ENCODE results near the gene RAC3. TPM values are rescaled to one million over a fixed set of nuclear protein-coding genes. Genes with fewer than 3 reads are reported as not detected.

RAC3 gene
- polyA plus RNA-seq, 4 donors, result 10.2 to 14.1 (median 12.1) TPM

DNA sequence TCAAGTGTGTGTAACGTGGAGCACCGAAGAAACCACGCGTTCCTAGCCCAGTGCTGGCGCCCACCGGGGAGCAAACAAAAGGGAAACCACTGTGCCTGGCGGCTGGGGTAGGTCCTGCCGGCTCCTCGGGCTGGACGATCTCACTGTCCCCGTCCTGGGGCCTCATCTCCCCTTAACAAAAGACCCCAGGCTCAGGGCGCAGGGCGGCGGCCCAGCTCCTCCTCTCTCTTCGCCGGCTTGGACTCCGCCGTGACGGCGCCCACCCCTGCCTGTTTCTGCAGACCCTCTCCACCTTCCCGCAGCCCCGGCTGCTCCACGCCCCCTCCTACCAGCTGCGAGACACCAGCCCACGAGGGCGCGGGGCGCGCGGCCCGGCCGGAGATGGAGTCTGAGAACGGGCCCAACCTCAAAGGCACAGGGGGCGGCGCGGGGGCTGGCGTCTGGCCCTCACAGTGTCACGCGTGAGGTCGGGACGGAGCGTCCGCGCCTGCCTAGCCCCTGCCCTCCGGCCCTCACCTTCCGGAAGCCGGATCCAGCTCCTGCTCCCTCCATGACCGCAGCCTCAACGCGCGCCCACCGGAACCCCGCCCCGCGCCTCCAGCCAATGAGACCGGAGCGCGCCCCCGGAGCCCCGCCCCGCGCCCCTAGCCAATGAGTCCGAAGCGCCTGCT, 9.0 kb upstream of the RAC3 start, which contains the start of gene CENPX:
Gene CENPX (minus strand): TSS at position 569 of the 671 bp plus-strand sequence. CDS start 17 bp downstream, at position 552.
- DNase-seq (ENCODE audit: low read depth in 4 of 4, low spot score in 3 of 4), result no peak

DNA sequence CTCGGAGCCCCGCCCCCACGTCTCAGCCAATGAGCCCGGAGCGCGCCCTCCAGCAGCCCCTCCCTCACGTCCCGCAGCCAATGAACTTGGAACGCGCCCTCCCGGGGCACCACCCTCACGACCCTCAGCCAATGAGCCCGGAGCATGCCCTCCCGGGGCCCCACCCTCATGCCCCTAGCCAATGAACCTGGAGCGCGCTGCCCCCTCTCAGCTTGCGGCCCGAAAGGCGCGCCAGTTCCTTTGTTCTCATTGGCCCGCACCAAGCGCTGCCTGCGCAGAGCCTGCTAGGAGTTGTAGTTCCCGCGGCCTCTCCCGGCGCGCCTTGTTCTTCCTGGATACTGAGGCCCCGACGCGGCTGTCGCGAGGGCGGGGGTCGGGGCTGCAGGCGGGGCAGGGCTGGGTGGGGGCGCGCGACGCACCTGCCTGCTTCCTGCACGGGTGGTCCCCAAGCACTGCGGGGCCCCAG, 8.5 kb upstream of the RAC3 start, which contains the start of gene LRRC45:
Gene LRRC45 (plus strand): TSS at position 325 of the 466 bp plus-strand sequence. CDS start 339 bp downstream, outside the sequence.
- DNase-seq (ENCODE audit: low read depth in 4 of 4, low spot score in 3 of 4), result peak; percentile 94 to 98 (median 97)

DNA sequence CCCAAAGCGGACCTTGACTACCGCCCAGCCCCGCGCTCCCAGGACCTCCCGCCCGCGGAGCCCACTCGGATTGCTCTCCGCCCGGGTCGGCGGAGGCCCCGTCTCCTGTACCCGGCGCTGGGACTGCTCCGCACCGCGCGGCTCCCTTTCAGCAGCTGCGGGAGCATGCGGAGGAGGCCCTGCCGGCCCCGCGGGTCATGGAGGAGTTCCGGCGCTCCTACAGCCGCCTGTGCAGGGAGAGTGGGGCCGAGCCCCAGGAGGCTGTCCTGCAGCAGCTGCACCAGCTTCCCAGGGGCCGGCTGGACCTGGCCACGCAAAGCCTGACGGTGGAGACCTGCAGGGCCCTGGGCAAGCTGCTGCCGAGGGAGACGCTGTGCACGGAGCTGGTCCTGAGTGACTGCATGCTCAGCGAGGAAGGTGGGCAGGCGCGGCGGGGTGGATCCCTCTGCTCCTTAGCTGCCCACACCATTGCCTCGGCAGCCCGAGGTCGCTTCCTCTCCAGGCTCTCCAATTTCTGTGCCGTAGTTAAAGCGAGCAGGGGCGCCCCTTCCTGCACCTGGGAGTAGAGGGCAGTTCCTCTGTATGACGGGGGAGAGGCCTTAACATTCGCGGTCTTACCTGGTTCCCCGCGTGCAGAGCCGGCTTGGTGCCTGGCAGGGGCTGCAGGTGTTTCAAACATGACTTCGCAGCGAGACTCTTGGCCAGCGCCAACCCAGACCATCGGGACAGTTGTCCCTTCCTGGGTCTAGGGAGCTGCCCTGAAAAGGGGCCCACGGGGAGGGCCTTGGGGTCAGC, 7.8 kb upstream of the RAC3 start:
- DNase-seq (ENCODE audit: low read depth in 4 of 4, low spot score in 3 of 4), result no peak

DNA sequence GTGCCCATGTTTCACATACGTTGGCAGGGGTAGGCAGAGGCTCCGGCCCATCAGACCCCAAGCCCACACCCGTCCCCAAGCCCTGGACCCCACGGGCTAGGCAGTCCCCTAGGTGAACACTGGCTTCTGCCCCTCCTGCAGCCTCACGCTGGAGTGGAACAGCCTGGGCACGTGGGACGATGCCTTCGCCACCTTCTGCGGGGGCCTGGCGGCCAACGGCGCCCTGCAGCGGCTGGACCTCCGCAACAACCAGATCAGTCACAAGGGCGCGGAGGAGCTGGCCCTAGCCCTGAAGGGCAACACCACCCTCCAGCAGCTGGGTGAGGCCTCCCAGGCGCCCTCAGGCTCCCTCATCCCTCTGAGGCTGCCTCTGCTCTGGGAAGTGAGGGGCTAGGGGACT, 6.6 kb upstream of the RAC3 start:
- DNase-seq (ENCODE audit: low read depth in 4 of 4, low spot score in 3 of 4), result no peak

- no peak for DNase-seq (ENCODE audit: low read depth in 4 of 4, low spot score in 3 of 4)
These were observed 5.9 kb upstream of the RAC3 start for GRCh38 chr17:82025401-82026107.

- DNase-seq (ENCODE audit: low read depth in 4 of 4, low spot score in 3 of 4), result no peak
These were observed 3.2 kb upstream of the RAC3 start for GRCh38 chr17:82028246-82028645.

GRCh38 chr17:82028966-82029365, 2.5 kb upstream of the RAC3 start:
- DNase-seq (ENCODE audit: low read depth in 4 of 4, low spot score in 3 of 4), result no peak

DNA sequence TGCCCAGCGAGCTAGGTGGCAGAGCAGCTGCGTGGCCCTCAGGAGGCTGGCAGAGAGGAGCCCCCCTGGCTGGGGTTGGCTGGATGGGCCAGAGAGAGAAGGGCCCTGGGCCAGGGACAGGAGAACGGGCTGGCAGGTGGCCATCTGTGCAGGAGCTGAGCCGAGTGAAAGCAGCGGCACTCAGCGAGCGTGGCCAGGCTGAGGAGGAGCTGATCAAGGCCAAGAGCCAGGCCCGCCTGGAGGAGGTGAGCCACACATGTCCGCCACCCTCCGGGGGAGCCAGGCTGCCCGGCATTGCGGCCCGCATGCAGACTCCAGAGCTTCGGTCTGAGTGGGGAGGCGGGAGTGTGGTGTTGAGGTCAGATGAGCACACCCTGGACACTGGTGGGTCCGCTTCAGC, 2.1 kb upstream of the RAC3 start:
- no peak for DNase-seq (ENCODE audit: low read depth in 4 of 4, low spot score in 3 of 4)

GRCh38 chr17:82029990-82030469, 1.4 kb upstream of the RAC3 start:
- DNase-seq (ENCODE audit: low read depth in 4 of 4, low spot score in 3 of 4), result no peak

DNA sequence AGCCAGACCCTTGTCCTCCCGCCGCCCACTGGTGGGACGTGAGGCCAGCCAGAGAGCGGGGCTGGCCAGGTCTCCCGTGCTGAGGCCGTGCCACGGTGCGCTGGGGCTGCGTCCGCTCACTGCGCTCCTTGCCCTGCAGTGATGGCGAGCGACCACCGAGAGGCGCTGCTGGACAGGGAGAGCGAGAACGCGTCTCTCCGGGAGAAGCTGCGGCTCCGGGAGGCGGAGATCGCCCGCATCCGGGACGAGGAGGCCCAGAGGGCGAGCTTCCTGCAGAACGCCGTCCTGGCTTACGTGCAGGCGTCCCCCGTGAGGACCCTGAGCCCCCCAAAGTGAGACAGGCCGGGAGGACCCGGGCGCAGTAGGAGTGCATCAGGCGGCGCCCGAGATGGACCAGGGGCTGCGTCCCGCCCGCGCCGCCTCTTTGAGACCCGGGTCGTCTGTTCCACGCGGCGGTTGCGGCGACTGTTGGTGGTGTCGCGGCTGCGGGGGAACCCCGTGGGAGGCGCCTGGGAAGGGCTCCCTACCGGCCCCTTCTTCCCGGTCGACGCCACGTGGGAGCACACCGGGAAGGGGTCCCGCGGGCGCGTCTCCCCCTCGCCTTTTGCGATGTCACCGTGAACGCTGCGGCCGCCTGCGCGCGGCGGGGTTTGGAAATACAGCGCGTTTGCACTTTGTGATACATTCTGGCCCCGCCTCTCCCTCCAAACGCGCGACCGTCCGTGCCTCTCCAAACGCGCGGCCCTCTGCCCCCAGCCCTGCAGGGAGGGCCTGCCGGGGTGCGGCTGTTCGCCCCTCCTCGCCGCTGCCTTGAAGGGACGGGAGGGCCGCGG, 792 bp upstream of the RAC3 start:
- DNase-seq (ENCODE audit: low read depth in 4 of 4, low spot score in 3 of 4), result no peak

- no peak for DNase-seq (ENCODE audit: low read depth in 4 of 4, low spot score in 3 of 4)
These were observed 578 bp downstream of the RAC3 start for GRCh38 chr17:82031885-82032627.

DNA sequence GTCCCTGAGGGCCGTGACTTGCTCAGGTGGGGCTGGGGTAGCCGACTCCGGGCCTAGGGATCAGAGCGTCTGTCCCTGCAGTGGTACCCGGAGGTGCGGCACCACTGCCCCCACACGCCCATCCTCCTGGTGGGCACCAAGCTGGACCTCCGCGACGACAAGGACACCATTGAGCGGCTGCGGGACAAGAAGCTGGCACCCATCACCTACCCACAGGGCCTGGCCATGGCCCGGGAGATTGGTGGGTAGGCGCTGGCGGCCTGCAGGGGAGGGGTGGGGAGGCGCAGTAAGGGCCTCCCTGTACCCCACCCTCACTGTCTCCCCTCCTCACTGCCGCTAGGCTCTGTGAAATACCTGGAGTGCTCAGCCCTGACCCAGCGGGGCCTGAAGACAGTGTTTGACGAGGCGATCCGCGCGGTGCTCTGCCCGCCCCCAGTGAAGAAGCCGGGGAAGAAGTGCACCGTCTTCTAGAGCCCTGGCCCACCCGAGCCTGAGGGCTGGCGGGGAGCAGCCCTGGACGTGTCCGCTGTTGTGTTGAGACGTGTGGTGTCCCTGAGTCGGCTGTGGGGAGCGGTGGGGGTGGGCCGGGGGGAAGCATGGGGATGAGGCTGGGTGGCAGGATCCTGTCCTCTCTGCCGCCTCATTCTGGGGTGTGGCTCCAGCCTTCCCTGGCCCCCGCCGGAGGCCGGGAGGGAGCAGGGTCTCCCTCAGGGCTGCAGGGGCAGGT, 2.0 kb downstream of the RAC3 start:
- no peak for DNase-seq (ENCODE audit: low read depth in 4 of 4, low spot score in 3 of 4)

DNA sequence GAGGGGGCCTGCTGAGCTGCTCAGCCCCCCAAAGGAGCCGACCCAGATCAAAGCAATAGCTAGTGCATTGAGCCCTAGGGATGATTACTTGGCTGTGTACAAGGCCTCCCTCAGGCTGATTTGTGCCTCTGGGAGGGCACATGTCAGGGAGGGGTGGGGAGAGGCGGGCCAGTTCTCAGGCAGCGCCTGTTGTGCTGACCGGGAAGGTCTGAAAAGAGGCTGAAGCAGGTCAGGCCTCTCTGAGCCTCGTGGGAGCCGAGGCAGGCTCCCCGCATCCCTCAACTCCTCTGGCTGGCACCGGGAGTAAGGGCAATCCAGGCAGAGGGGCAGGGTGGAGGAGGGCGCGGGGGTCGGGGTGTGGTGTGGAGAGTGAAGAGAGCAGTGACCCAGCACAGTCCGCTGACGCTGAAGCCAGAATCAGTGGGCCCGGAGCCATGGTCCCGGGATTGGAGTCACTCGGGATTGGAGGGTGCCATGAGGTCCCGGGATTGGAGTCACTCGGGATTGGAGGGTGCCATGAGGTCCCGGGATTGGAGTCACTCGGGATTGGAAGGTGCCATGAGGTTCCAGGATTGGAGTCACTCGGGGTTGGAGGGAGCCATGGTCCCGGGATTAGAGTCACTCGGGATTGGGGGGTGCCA, 3.0 kb downstream of the RAC3 start:
- DNase-seq (ENCODE audit: low read depth in 4 of 4, low spot score in 3 of 4), result no peak

GRCh38 chr17:82035488-82035887, 4.0 kb downstream of the RAC3 start:
- DNase-seq (ENCODE audit: low read depth in 4 of 4, low spot score in 3 of 4), result no peak

DNA sequence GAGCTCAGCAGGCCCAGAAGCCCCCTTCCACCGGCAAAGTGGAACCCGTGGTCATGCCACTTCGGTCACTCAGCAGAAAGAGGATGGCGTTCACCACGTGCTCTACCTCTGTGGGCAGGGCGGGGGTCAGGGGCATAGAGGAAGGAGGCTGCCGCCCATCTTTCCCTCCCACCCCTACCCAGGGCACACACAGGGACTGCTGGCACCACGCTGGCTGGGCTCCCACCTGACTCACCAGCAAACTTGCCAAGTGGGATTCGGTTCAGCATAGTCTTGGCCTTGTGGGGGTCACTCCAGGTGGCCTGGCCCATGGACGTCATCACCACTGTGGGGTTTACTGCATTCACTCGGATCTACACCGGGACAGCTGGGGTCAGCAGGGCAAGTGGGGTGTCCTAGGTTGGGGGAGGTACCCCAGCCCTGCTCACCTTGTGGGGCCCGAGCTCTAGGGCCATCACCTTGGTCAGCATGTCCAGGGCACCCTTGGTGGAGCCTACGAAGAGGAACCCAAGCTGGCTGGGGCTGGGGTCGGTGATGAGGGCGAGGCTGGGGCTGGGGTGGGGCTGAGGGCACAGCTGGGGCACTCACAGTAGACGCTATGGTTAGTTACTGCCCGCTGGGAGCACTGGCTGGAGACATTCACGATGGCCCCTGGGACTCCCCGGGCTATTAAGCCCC, 4.6 kb downstream of the RAC3 start:
- DNase-seq (ENCODE audit: low read depth in 4 of 4, low spot score in 3 of 4), result no peak

- DNase-seq (ENCODE audit: low read depth in 4 of 4, low spot score in 3 of 4), result no peak
These were observed 5.2 kb downstream of the RAC3 start for GRCh38 chr17:82036634-82037091.

DNA sequence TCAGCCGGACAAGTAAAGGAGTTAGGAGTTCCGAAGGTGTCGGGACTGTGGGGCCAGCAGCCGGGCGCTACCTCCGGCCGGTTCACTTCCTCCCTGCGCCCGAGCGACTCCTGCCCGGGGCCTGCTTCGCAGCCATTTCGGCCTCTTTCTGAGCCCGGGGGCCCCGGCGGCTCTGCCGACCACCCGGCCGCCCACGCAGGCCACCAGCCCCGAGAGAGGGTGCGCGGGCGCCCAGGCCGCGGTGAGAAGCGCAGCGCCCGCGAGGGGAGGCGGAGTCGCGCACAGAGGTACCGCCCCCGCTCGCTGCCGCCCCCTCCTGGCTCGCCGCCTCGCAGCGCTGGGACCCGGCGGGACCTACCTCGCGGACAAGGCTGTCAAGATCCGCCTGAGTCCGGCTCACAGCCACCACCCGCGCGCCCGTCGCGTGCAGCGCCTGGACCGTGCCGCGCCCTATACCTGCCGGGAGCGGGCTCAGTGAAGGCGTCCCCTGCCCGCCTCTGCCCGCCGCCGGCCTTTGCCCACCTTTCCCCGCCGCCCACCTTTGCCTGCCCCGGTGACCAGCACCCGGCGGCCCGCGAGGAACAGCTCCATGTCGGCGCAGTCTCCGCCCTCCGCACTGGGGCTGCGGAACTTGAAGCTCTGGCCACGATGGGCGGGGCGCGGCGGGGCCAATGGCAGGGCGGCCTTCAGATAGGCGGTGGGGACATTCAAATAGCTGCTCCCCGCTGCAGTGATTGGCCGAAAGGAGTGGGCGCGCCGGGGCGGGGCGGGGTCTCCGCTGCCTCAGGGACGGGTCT, 5.8 kb downstream of the RAC3 start, which contains the start of gene DCXR:
Gene DCXR (minus strand): TSS at position 606 of the 797 bp plus-strand sequence. CDS start 15 bp downstream, at position 591.
- DNase-seq (ENCODE audit: low read depth in 4 of 4, low spot score in 3 of 4), result peak; percentile 88 to 91 (median 90)

All from left renal pelvis (tissue), 4 donors.